Inflammatory macrophage treated with lipopolysaccharide for 1 hour (primary cell): Measurements from ENCODE around the gene FRS2.
"Not testable (repeated sequence)": the region's sequence is repeated elsewhere in the genome, so short reads cannot be mapped to it uniquely, and the experiment has no call there.

ENCODE experiments used
- DNase-seq, 2 donors: peaks; one replicate each; pipeline ENCODE4 v3.0.0-alpha.2; 2020 to 2022

FRS2 gene

DNA sequence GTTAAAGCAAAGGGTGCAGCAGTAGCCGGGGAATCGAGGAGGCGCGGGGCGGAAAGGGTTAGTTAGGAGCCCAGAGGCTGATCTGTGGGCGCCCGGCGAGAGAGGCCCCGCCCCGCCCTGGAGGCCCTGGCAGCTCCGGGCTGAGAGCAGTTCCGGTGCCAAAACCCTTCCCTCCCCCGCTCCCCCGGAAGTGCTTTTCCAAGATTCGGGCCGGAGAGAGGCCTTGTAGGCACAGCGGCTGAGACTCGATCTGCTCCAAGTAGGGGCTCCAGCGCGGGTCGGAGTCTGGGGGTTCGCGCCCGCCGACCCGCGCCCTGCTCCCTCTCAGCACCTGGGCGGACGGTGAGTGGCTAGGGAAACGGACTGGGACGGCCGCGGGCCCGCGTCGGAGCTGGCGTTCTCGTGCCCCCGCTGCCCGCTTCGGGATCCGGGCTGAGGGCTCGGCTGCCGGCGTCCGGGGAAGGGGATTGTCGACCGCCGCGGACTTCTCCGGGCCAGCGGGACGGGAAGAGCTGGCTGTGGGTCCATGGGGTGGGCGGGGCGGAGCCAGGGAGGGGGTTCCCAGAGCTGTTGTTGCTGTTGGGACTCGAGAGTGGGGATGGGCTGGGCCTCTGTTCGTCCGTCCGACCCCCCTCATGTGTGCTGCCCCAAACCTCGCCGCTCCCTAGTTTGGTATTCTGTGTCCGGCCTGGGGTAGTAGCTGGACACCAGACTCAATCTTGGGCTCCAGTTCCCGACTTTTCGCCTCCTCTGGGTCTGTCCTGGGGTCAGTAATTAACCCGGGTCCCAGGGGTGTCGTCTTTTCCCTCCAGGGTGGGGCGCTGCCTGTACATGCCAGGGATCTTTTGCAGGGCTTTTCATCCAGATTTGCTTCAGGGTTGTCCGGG is at the start of gene FRS2:
Gene FRS2 (plus strand): TSS at position 200 of the 887 bp plus-strand sequence. CDS start 98,643 bp downstream, outside the sequence.
- DNase-seq: peak; percentile 87 to 91

DNA sequence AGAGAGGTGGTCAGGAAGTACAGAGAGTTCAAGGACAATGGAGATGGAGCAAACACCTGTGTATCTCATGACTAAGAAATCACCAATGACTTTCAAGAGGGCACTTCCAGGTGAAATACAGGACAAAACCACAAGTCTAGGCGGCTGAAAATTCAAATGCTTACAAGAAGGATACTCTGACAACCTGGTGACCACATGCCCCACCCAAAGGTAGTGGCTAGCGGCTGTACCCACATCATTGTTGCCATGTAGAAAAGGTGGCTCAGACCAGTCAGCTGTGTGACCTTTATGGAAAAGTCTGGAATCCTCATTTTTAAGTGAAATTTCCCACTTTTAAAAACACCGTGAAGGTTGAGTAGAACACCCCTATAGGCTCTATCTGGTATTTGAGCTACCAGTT is 48.6 kb upstream of the FRS2 start:
- no peak for DNase-seq

GRCh38 chr12:69423037-69423905 is 46.9 kb upstream of the FRS2 start:
- DNase-seq: no peak

DNA sequence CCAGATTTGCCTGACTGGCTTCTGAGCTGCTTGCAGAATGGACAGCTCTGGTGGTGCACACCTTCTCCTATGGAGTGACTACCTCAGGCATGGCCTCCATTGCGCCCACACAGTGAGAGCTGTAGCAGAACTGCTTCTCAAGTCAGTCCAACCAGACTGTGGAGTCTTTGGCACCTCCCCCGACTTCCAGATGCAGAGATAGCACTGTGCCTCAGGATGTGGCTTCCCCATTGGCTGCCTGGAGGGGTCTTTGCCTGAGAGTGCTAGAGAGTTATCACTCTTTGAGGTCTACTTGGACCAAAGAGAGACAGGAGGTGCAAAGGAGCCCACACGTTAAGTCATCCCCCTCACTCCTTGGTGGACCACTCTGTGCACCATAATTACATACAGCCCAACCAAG is 44.8 kb upstream of the FRS2 start:
- no peak for DNase-seq

DNA sequence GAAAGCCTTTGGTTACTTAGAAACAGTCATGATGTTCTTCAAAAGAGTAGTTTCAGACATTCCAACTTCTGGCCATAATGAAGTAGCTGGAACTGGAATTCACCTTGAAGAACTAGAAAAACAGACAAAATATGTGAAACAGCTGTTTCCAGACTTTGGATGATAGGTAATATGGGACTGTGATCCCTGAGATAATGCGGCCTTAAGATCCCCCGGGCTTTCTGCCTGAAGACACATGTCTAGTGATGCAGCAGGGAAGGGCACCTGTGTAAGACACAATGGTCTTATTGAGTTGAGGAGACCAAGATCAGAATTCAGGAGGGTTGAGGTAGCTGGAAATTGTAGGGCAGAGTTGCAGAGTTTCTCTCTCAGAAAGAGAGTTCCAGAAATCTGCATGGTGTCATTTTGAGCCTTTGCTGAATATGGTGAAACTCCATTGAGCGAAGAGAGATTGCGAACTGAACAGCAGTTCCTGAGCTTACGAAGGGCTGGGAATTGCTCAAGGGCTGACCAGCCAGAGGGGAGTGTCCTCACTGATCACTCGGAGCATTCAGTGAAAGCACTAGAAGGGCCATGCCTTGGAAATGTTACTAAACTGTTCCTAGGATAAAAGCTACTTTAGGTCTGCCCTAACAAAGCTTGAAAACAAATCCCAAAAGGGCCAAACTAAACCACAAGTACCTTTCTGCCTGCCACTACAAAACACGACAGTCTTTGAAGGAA is 41.7 kb upstream of the FRS2 start:
- DNase-seq: no peak

- DNase-seq: no peak
These were observed 39.1 kb upstream of the FRS2 start for GRCh38 chr12:69430942-69431590.

DNA sequence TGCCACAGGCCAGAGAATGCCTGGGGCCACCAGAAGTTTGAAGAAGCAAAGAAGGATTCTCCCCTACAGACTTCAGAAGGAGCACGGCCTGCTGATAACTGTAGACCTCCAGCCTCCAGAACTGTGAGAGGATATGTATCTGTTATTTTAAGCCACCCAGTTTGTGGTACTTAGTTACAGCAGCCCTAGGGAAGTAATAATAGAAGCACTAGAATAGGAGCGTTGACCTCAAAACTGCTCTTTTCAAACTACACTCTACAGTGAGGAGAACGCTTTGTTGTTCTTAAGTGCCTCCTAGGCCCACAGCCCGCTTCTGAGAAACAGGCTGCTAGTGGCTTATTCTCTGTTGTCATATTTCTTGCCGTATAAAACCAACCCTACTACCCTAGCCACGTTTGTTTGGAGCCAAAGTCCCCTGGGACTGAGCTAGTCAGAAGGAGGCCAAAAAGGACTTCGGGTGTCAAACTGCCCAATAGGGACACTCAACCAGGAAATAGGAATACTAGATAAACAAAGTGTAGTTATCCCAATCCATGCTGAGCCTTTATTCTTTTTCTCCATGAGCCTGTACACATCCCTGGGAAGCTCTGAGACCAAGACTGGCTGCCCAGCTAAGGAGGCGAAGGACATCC is 38.5 kb upstream of the FRS2 start:
- DNase-seq: no peak

DNA sequence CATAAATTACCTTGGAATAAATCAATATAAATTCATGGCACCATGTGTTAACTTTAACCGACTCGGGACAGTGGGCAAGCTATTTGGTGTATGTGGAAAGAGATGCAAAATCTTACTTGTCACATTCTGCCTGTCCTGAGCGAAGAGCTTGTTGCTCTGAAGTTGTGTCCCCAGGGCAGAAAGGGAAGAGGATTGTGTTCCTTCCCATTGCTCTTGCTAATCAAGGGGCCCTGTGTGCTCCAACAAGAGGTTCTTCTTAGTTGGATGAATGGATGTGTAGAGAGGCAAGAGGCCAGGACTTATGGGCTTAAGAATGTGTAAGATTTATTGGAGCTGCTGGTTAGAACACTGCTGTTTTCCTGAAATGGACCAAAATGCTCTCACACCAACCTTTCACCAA is 36.5 kb upstream of the FRS2 start:
- DNase-seq: no peak

DNA sequence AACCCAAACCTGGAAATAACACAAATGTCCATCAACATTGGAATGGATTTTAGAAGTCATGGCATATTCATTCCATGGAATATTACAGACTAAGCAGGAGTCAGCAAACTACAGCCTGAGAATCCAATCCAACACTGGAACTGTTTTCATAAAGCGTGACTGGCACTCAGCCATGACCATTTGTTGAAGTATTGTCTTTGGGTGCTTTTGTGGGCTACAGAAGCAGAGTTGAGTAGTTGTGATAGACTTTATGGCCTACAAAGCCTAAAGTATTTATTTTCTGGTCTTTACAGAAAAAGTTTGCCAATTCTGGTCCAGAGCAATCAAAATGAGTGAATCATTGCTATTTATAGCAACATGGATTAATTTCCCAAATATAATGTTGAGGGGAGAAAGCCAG is 34.5 kb upstream of the FRS2 start:
- DNase-seq: no peak

DNA sequence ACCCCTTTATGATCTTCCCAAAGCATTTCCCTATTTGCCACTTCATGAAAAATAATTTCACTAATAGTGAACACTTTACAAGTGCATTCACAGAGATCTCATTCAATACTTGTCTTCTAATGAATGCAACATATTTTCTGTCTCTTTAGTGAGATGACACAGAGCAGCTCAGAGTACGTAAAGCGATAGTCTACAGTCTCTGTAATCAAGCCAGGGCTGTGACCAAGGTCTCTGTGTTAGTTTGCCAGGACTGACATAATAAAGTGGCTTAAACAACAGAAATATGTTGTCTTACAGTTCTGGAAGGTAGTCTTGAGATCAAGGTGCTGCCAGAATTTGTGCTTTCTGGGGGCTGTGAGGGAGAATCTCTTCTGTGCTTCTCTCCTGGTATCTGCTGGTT is 33.1 kb upstream of the FRS2 start:
- no peak for DNase-seq

- no peak for DNase-seq
These were observed 31.6 kb upstream of the FRS2 start for GRCh38 chr12:69438539-69438938.

DNA sequence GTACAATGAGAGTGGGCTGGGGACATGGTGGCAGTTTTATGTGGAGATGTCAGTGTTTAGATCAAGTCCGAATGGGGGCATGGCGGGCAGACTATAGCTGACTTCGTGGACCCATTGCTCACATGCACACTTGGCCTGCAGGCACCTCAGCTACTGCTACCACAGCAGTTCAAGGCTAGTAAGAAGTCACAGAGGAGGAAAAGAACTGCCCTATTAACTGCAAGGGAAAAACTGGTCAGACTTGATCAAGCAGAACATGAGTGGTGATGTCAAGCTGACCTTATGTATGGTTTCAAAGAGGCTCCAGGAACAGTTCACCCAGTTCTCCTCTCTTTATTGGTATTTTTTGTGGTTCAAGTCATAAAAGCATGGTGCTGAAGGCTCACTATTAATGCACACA is 30.2 kb upstream of the FRS2 start:
- DNase-seq: no peak

- DNase-seq: no peak
These were observed 29.3 kb upstream of the FRS2 start for GRCh38 chr12:69440886-69441285.

- DNase-seq: no peak
These were observed 27.3 kb upstream of the FRS2 start for GRCh38 chr12:69442894-69443293.

DNA sequence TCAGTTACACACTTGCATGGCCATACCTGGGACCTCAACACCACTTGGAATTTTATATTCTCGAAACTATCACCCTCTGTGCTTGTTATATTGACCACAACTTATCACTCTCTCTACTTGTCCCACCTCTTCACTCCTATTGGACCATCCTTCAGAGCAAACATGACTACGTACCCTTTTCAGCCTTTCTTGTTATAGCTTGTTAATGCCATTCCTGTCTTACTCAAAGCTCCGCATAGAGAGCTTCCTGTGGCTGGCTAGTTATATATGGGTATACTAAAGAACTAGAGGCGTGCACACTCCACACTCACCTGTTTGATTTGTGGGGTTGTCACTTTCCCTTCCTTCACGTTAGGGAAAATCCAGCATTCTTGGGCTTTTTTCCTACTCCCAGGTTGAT is 26.3 kb upstream of the FRS2 start:
- DNase-seq: no peak

GRCh38 chr12:69447892-69448291 is 22.3 kb upstream of the FRS2 start:
- no peak for DNase-seq

GRCh38 chr12:69452598-69453132 is 17.5 kb upstream of the FRS2 start:
- not testable (repeated sequence) for DNase-seq

GRCh38 chr12:69456239-69456638 is 13.9 kb upstream of the FRS2 start:
- DNase-seq: no peak

DNA sequence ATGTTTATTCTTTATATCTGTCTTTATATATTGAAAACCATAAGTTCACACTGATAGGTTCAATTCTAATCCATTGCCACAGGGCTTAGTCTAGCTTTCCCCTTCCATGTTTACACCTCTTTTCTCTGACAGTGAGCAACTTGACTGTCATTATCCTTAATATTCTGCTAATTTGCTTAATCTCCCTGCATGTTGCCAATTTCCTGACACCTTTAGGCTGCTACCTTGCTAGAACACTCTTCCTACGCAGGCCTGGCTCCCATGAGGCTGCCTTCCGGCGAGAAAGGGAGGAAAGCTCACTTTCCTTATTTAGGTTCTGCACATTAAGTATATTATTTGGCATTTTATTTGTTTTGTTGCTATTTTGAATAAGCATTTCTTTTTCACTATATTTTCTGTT is 12.8 kb upstream of the FRS2 start:
- no peak for DNase-seq

DNA sequence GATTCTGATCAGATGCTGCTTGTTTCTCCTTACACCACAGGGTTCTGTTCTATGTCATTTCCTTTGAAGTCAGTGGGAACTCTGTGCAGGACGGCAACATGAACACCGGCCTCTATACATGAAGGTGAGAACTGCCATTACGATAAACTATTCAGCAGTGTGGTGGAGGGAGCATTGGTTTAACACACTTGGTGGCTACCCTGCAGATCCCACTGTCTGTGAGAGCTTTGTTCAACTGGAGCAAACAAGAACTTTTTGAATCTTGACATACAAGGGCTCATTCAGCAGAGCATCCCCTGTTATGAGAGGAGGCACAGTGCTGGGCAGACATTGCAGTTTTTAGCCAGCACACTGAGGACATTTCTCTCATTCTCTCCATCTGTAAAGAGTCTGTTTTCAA is 10.7 kb upstream of the FRS2 start:
- DNase-seq: no peak

GRCh38 chr12:69464428-69464827 is 5.8 kb upstream of the FRS2 start:
- DNase-seq: peak; percentile 55 to 58

DNA sequence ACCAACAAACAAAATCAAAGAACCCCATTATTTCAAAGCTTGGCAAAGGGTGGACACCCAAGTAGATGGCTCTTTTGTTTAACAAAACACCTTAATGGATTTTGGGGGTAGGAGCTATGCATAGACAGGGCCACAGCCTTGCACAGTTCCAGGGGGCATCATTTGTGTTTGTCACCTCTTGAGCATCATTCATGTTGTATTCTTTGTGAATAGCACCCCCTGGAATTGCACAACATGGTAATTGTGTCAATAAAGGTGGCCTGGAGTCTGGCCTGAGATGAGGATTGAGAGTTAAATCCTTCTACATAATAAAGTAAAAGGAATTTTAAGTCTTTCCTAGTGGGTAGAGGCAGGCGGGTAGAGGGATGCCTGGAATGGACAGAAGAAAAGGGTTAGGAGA is 3.3 kb upstream of the FRS2 start:
- DNase-seq: no peak
